ENCODE measurements around the gene FRMD4A.

The FRMD4A gene

GRCh38 chr10:13693783-13694700 lies 636.7 kb downstream of the FRMD4A start:
- DNase-seq (ENCODE audit: low read depth in 1 of 2, low spot score in 1 of 2): no peak

DNA sequence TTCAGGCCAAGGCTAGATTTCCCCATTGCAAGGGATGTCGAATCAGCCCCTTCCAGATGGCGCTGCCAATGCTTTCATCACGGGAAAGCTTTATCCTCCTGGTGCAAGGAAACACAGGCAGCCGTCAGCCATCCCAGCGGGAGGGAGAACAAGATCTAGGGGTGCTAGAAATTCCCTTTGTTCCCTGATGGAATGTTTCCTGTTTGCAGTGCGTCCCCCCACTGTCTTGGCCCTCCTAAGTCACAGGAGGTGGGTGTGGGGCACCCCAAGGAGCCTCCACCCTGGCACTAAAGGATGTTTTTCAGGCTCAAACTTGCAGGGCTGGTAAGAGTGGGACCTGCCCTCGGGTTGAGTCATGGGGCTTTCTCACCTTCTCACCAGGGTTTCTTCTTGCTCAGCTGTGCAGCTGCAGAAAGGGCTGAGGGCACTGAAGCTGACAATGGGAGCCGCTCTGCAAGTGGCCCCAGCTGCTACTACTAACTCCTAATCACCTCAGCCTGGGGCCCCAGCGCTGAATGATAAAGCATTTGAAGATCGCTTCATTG lies 640.4 kb downstream of the FRMD4A start:
- DNase-seq (ENCODE audit: low read depth in 1 of 2, low spot score in 1 of 2): no peak

DNA sequence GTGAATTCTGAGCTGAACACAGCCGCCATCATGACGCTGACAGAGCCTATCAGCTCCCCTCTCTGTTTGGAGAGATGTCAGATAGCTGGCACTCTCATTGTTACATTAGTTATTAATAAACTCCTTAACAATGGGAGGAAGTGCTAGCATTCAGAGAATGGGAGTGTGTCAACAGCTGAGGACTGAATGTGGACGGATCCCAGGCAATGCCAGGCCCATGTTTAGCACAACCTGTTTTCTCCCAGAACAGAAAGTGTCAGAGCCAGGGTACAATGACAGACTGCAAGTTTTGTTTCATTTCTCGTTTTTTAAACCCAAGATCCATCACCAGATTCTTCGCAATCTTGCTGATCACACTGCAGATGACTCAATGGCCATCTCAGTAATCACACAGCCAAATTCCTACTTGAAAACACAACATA lies 644.4 kb downstream of the FRMD4A start:
- no peak for DNase-seq (ENCODE audit: low read depth in 1 of 2, low spot score in 1 of 2)

- DNase-seq (ENCODE audit: low read depth in 1 of 2, low spot score in 1 of 2): no peak
Observed at GRCh38 chr10:13685885-13686284, 644.8 kb downstream of the FRMD4A start.

- DNase-seq (ENCODE audit: low read depth in 1 of 2, low spot score in 1 of 2): no peak
Observed at GRCh38 chr10:13684806-13685482, 645.8 kb downstream of the FRMD4A start.

DNA sequence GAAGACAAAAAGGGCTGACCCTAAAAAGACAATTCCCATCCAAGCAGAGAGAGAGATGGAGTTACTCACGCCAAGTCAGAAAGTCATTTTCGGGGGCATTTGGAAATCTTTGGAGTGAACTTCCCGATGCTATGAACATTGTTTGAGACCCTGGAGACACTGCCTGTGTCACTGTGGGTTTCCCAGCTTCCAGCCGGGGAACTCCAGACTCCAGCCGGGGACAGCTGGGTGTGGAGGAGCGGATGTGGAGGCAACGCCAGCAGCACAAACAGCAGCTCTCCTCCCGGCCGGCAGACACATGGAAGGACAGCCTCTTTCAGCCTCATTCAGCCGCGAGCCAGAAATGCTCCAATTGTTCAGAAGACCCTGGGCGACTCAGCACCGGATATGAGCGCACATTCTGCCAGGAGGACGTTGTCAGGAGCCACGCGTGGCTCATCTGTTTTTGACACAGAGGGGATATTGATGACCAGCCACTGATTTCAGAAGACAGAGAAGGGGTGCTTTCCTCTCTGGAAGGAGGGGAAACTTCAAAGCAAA lies 646.4 kb downstream of the FRMD4A start:
- no peak for DNase-seq (ENCODE audit: low read depth in 1 of 2, low spot score in 1 of 2)

- no peak for DNase-seq (ENCODE audit: low read depth in 1 of 2, low spot score in 1 of 2)
Observed at GRCh38 chr10:13683017-13683416, 647.7 kb downstream of the FRMD4A start.

GRCh38 chr10:13681960-13682359 lies 648.8 kb downstream of the FRMD4A start:
- no peak for DNase-seq (ENCODE audit: low read depth in 1 of 2, low spot score in 1 of 2)

GRCh38 chr10:13681528-13681927 lies 649.2 kb downstream of the FRMD4A start:
- no peak for DNase-seq (ENCODE audit: low read depth in 1 of 2, low spot score in 1 of 2)

- no peak for DNase-seq (ENCODE audit: low read depth in 1 of 2, low spot score in 1 of 2)
Observed at GRCh38 chr10:13681095-13681494, 649.6 kb downstream of the FRMD4A start.

GRCh38 chr10:13678101-13678843 lies 652.5 kb downstream of the FRMD4A start:
- DNase-seq (ENCODE audit: low read depth in 1 of 2, low spot score in 1 of 2): no peak

DNA sequence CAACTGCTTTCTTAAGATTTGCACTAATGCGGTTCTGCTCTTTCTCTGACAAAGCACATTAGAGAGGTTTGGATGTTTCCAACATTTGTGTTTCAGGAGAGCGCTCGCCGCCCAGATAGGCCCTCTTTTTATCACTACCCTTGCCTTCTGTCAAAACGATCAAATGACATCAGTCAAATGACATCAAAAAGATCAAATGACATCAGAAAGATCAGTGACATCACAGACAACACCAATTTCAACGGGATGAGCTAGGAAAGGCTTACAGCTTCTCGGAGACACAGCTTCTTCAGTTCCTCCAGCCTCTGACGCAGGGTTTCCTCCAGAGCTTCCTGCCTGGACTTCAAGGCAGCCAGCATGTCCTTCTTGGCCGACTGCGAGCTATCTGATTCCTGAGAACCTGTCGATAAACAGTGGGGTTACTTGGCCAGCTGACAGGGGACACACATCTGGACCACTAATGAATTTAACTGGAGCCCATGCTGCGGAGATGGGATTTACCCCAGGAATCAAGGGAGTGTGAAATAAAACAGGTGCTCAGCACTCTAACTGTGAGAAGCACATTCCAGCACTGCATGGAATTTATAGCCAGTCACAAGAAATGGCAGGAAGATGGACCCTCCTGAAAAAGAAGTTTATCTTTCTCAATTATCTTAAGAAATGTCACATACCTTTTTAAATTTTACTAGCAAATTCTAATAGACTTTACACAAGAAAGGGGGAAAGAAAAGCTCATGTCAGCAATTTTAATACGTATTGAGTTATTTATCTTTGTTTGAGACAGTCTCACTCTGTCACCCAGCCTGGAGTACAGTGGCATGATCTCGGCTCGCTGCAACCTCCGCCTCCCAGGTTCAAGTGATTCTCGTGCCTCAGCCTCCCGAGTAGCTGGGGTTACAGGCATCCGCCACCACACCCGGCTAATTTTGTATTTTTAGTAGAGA lies 655.8 kb downstream of the FRMD4A start:
- no peak for DNase-seq (ENCODE audit: low read depth in 1 of 2, low spot score in 1 of 2)

DNA sequence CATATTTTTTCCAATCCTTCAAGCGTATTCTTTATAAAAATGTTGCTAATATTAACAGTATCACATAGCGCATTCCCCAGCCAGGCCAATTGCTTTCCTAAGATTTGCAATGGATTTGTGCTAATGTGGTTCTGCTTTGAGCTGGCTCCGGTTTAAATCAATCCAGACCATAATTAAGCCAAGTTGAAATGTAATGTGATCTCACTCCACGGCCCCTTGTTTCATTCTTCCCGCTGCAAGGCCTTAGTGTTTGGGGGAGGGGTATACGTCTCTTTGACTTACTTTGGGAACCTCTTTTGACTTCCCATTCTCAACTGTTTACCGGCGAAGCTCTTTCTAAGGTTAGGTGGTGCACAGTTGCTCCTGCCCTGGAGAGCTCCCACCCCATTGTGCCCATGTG lies 657.6 kb downstream of the FRMD4A start:
- DNase-seq (ENCODE audit: low read depth in 1 of 2, low spot score in 1 of 2): no peak

DNA sequence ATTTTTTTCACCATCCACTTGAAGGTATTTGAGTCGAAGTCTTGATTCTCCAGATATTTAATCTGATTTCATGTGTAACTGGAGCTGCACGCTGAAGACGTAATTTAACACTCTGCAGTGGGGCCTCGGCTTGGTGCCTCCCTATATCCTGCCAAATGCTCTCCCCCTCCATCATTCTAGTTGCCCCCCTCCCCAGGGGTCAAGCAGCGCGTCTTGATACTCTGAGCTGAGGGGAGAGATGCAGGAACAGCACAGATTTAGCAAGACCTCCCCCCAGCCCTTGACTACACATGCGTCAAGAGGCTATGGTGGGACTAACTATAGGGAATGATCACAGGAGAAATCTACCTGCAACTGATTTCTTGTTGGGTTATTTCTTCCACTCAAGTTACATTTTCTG lies 658.2 kb downstream of the FRMD4A start:
- DNase-seq (ENCODE audit: low read depth in 1 of 2, low spot score in 1 of 2): no peak

DNA sequence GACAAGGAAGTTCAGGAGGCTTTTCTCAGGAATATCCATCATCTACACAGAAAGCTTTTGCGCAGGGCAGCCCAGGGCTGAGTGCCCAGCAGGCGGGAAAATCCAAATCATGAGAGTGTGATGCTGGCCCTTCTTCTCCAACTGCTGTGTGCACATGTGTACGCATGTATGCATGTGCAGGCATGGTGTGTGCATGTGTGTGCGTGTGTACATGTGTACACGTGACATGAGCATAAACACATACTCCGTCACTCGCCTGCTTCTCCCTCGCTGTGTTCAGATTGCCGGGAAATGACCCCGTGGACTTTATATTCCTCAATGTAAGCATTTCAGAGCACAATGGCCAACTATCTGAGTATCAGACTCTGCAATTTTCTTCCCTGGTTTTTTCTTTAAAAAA lies 658.8 kb downstream of the FRMD4A start:
- no peak for DNase-seq (ENCODE audit: low read depth in 1 of 2, low spot score in 1 of 2)

DNA sequence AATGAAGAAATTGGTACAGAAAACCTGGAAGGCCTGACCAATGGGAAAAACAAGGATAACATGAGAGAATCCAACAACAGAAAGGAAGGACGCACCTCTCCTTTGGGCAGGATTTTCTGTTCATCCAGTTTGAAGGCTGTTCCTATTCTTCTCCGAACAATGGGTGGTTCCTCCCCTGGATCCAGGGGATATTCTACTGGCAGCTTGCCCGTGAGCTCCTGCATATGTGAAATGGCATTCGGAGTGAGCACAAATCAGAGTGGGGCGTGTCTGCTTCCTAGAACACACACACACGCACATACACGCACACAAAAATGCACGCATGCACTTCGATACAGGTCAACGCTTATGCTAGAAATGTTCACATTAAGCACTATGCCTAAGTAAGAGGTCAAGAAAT lies 660.4 kb downstream of the FRMD4A start:
- no peak for DNase-seq (ENCODE audit: low read depth in 1 of 2, low spot score in 1 of 2)

DNA sequence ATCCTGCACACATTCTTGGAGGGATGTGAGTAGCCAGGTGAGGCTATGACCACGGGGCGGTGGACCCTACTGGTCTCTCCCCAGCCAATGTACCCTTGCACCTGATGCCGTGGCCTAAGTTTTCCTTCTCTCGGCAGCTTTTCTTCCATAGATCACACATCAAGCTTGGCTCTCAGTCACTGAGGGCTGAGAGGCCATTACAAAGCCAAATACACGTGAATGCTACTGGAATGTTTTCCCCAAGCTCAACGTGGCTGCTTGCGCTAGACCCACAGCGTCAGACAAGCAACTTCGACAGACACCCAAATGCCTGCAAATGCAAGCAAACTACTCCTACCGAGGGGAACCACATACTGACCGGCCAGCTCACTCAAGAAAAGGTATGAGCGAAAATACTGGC lies 660.8 kb downstream of the FRMD4A start:
- no peak for DNase-seq (ENCODE audit: low read depth in 1 of 2, low spot score in 1 of 2)

DNA sequence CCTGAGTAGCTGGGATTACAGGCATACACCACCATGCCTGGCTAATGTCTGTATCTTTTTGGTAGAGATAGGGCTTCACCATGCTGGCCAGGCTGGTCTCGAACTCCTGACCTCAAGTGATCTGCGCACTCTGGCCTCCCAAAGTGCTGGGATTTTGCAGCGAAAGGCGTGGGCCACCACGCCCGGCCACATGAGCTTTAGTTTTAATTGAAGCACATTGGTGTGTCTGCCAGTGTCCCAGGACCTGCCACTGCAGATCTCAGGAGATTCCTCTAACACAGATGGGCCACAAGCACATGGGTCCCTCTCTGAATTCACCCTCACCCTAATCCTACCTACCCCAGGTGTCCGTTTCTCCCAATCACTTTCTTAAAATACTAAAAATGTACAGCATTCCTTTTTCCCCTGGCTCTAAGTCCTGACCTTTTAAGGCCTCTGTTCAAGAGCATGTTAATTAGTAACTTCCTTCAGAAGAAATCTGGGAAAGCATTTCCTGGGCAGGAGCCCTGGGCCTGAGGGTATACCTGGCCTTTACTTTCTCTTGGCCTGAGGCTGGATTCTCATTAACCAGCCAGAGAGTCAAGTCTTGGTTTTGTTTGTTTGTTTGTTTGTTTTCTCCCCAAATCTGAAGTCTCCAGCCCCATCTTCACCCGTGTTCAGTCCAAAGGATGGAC lies 661.4 kb downstream of the FRMD4A start:
- no peak for DNase-seq (ENCODE audit: low read depth in 1 of 2, low spot score in 1 of 2)

DNA sequence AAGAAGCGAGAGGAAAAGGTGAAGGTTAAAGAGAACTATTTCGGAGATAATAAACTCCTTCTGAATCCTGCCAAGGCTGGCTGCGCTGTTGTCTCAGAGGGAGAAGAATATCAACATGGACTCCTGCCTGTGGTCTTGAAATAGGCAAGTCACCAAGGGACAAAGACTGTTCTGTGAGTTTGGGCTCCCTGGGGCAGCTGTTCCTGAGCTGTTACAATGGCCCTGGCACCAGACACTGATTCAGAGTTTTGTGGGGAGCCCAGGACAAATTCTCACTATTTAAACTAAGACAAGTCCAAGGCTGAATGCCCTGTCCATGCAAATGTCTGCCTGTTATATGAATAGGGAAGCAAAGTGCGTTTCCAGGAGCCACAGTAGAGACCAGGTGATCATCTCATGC lies 662.6 kb downstream of the FRMD4A start:
- no peak for DNase-seq (ENCODE audit: low read depth in 1 of 2, low spot score in 1 of 2)

Measured in activated T-helper 1 cell treated with anti-CD3 and anti-CD28 coated beads, Interleukin-2, amount 50 U/mL, for 16 hours (primary cell).